ENCODE results near the gene ST6GALNAC1. TPM values are rescaled to one million over a fixed set of nuclear protein-coding genes. Genes with fewer than 3 reads are reported as not detected.

Gene ST6GALNAC1
- total and polyA plus RNA-seq, 2 of the 13 experiments (the other 11 are each of a cell fraction or from before 2014, with no cell fraction given): not detected

GRCh38 chr17:76617838-76618237, 25.7 kb downstream of the ST6GALNAC1 start:
- POLR2A ChIA-PET: no interaction called here
- BruUV-seq (replicated peaks): no TSS peak

More at GRCh38 chr17:76617838-76618237, 25.7 kb downstream of the ST6GALNAC1 start:
- Histone ChIP-seq H3K4me2 (ENCODE audit: low read depth, low read length) (no peak overlapping the region), H3K9ac (ENCODE audit: insufficient read depth, low read depth, low read length) (no peak overlapping the region), H3K4me3 (replicated peaks in 1 of 3; ENCODE audit: insufficient read depth in 1 of 3, low read depth in 2 of 3, low read length in 3 of 3) (no peak overlapping the region), H3K27ac (ENCODE audit: extremely low read length, insufficient read depth, low read length) (no peak overlapping the region), H3K79me2 (ENCODE audit: insufficient read depth, low read length) (no peaks in the 10 kb centered on the region), H4K20me1 (ENCODE audit: insufficient read depth, low read length) (no peaks in the 10 kb centered on the region), H3K36me3 (replicated peaks in 1 of 2; ENCODE audit: control insufficient read depth in 1 of 2, insufficient read depth in 2 of 2, low read length in 2 of 2) (no peaks in the 10 kb centered on the region), H3K4me1 (ENCODE audit: insufficient read depth, low read length) (peaks cover 16% of the 10 kb centered on the region), H3K27me3 (ENCODE audit: control insufficient read depth in 1 of 2, insufficient read depth in 2 of 2, low read length in 2 of 2) (no peaks in the 10 kb centered on the region), H3K9me3 (ENCODE audit: low read length) (no peaks in the 10 kb centered on the region), H2AFZ (ENCODE audit: low read length) (no peak overlapping the region)
- TF ChIP-seq TAF1 (CRISPR knock-in tag; IDR thresholded peaks at IDR 0.05) (no peak), IKZF5 (CRISPR knock-in tag; IDR thresholded peaks at IDR 0.05) (no peak), ISL2 (CRISPR knock-in tag; IDR thresholded peaks at IDR 0.05) (no peak), ZNF383 (CRISPR knock-in tag; IDR thresholded peaks at IDR 0.05; ENCODE audit: borderline replicate concordance) (no peak), ZNF263 (CRISPR knock-in tag; IDR thresholded peaks at IDR 0.05) (no peak), ZNF674 (CRISPR knock-in tag; IDR thresholded peaks at IDR 0.05; ENCODE audit: low read depth) (no peak), KLF11 (CRISPR knock-in tag; IDR thresholded peaks at IDR 0.05) (no peak), ZNF460 (CRISPR knock-in tag; IDR thresholded peaks at IDR 0.05; ENCODE audit: borderline replicate concordance) (no peak), AFF4 (CRISPR knock-in tag; IDR thresholded peaks at IDR 0.05) (no peak), SIN3A (IDR thresholded peaks at IDR 0.05; ENCODE audit: borderline replicate concordance, low read depth, low read length) (no peak)
- CTCF ChIA-PET (ENCODE audit: low intra/inter-chr PET ratio, low total read pairs): no interaction called here
- FAIRE-seq (no peak), DNase-seq (ENCODE audit: low spot score) (no peak), ATAC-seq (no peak)
- 89% methylated on average over 2 of the region's 2 CpGs for WGBS (ENCODE audit: low lambda C conversion rate)
- in situ Hi-C loops (cut with HindIII; ENCODE audit: extremely low pct_ligation_motif_present, low pct_unique_long_range_greater_than_20kb): loop anchor here (5.0 kb wide), 1 partner anchor 36 kb away; no protein-coding TSS in a partner anchor
- intact Hi-C loops (cut with micrococcal nuclease; ENCODE audit: unreplicated experiment): no loop called here

Data from HepG2 (cell line).